ENCODE data around the gene PMM2. TPM values are rescaled to one million over a fixed set of nuclear protein-coding genes. Genes with fewer than 3 reads are reported as not detected.
"Not testable (repeated sequence)": the region's sequence is repeated elsewhere in the genome, so short reads cannot be mapped to it uniquely, and the experiment has no call there.

Gene PMM2
- total RNA-seq, 2 donors from 2014 or later: 24.2 to 46.2 TPM

- Mint-ChIP-seq H3K9me3 (no peaks in the 10 kb centered on the region), H3K36me3 (peaks cover 0 to 4% of the 10 kb centered on the region in 2 donors), H3K27ac (no peak overlapping the region)
- ATAC-seq: no peak
- no peak for DNase-seq (ENCODE audit: low spot score in 2 of 2)
Observed at GRCh38 chr16:8773537-8773936, 24.1 kb upstream of the PMM2 start.

- peaks cover 0 to 4% of the 10 kb centered on the region in 2 donors for H3K36me3 Mint-ChIP-seq
- no peak for ATAC-seq
- H3K9me3 Mint-ChIP-seq: no peaks in the 10 kb centered on the region
Observed at GRCh38 chr16:8774208-8774607, 23.4 kb upstream of the PMM2 start.

GRCh38 chr16:8775359-8775758, 22.3 kb upstream of the PMM2 start:
- DNase-seq (ENCODE audit: low spot score in 2 of 2): no peak
- ATAC-seq: no peak
- no peak overlapping the region for H3K27ac Mint-ChIP-seq
- H3K36me3 Mint-ChIP-seq: peaks cover 0 to 4% of the 10 kb centered on the region in 2 donors
- no peaks in the 10 kb centered on the region for H3K9me3 Mint-ChIP-seq

More at GRCh38 chr16:8774208-8774607, 23.4 kb upstream of the PMM2 start:
- no peak for DNase-seq (ENCODE audit: low spot score in 2 of 2)
- no peak overlapping the region for H3K27ac Mint-ChIP-seq

- no peaks in the 10 kb centered on the region for H3K9me3 Mint-ChIP-seq
- no peak overlapping the region for H3K27ac Mint-ChIP-seq
- H3K36me3 Mint-ChIP-seq: peaks cover 0 to 4% of the 10 kb centered on the region in 2 donors
- no peak for ATAC-seq
- no peak for DNase-seq (ENCODE audit: low spot score in 2 of 2)
Observed at GRCh38 chr16:8776129-8776584, 21.5 kb upstream of the PMM2 start.

GRCh38 chr16:8777217-8777616, 20.4 kb upstream of the PMM2 start:
- H3K9me3 Mint-ChIP-seq: no peaks in the 10 kb centered on the region
- peaks cover 0 to 4% of the 10 kb centered on the region in 2 donors for H3K36me3 Mint-ChIP-seq
- no peak for ATAC-seq
- no peak for DNase-seq (ENCODE audit: low spot score in 2 of 2)
- H3K27ac Mint-ChIP-seq: no peak overlapping the region

GRCh38 chr16:8781797-8782196, 15.8 kb upstream of the PMM2 start:
- ATAC-seq (no peak), DNase-seq (ENCODE audit: low spot score in 2 of 2) (no peak)
- Mint-ChIP-seq H3K9me3 (no peaks in the 10 kb centered on the region), H3K36me3 (peaks cover 0 to 4% of the 10 kb centered on the region in 2 donors), H3K27ac (peak overlapping the region in 1 of 2 donors; percentile 85)

GRCh38 chr16:8782673-8783072, 15.0 kb upstream of the PMM2 start:
- Mint-ChIP-seq H3K9me3 (no peaks in the 10 kb centered on the region), H3K27ac (peak overlapping the region in 1 of 2 donors; percentile 85), H3K36me3 (no peaks in the 10 kb centered on the region)
- ATAC-seq: no peak
- DNase-seq (ENCODE audit: low spot score in 2 of 2): no peak

- H3K9me3 Mint-ChIP-seq: no peaks in the 10 kb centered on the region
- H3K27ac Mint-ChIP-seq: peak overlapping the region in 1 of 2 donors; percentile 74
- no peak for DNase-seq (ENCODE audit: low spot score in 2 of 2)
- no peaks in the 10 kb centered on the region for H3K36me3 Mint-ChIP-seq
- ATAC-seq: no peak
Observed at GRCh38 chr16:8785408-8785807, 12.2 kb upstream of the PMM2 start.

- not testable (repeated sequence) for H3K27ac Mint-ChIP-seq; H3K9me3 Mint-ChIP-seq; H3K36me3 Mint-ChIP-seq; ATAC-seq; DNase-seq (ENCODE audit: low spot score in 2 of 2)
Observed at GRCh38 chr16:8786316-8786715, 11.3 kb upstream of the PMM2 start.

GRCh38 chr16:8788578-8789172, 9.0 kb upstream of the PMM2 start:
- DNase-seq (ENCODE audit: low spot score in 2 of 2): no peak
- H3K27ac Mint-ChIP-seq: no peak overlapping the region
- H3K36me3 Mint-ChIP-seq: no peaks in the 10 kb centered on the region
- no peaks in the 10 kb centered on the region for H3K9me3 Mint-ChIP-seq
- ATAC-seq: no peak

- peak overlapping the region in 1 of 2 donors; percentile 99 for H3K27ac Mint-ChIP-seq
- DNase-seq (ENCODE audit: low spot score in 2 of 2) (no peak), ATAC-seq (no peak)
- H3K9me3 Mint-ChIP-seq: no peaks in the 10 kb centered on the region
- peaks cover 17 to 19% of the 10 kb centered on the region in 2 donors for H3K36me3 Mint-ChIP-seq
Observed at GRCh38 chr16:8795091-8795490, 2.5 kb upstream of the PMM2 start.

- peak overlapping the region in 1 of 2 donors; percentile 99 for H3K27ac Mint-ChIP-seq
Observed at GRCh38 chr16:8795818-8796217, 1.8 kb upstream of the PMM2 start.

GRCh38 chr16:8796469-8797363, 923 bp upstream of the PMM2 start:
- DNase-seq (ENCODE audit: low spot score in 2 of 2): no peak
- peaks cover 17 to 23% of the 10 kb centered on the region in 2 donors for H3K36me3 Mint-ChIP-seq
- H3K27ac Mint-ChIP-seq: peak overlapping the region; percentile 93 to 99
- ATAC-seq: peak in 1 of 2 donors; percentile 0
- H3K9me3 Mint-ChIP-seq: no peaks in the 10 kb centered on the region

More at GRCh38 chr16:8795818-8796217, 1.8 kb upstream of the PMM2 start:
- H3K36me3 Mint-ChIP-seq: peaks cover 17 to 19% of the 10 kb centered on the region in 2 donors
- ATAC-seq: no peak
- DNase-seq (ENCODE audit: low spot score in 2 of 2): no peak
- H3K9me3 Mint-ChIP-seq: no peaks in the 10 kb centered on the region

GRCh38 chr16:8798174-8798527, 512 bp downstream of the PMM2 start:
- no peak for DNase-seq (ENCODE audit: low spot score in 2 of 2)
- no peaks in the 10 kb centered on the region for H3K9me3 Mint-ChIP-seq
- peaks cover 26 to 38% of the 10 kb centered on the region in 2 donors for H3K36me3 Mint-ChIP-seq
- H3K27ac Mint-ChIP-seq: peak overlapping the region; percentile 93 to 99
- ATAC-seq: peak; percentile 23 to 49

- ATAC-seq: no peak
- Mint-ChIP-seq H3K9me3 (no peaks in the 10 kb centered on the region), H3K36me3 (peaks cover 30 to 41% of the 10 kb centered on the region in 2 donors), H3K27ac (peak overlapping the region; percentile 93 to 99)
- no peak for DNase-seq (ENCODE audit: low spot score in 2 of 2)
Observed at GRCh38 chr16:8798535-8799157, 1.0 kb downstream of the PMM2 start.

- no peak overlapping the region for H3K27ac Mint-ChIP-seq
- ATAC-seq: no peak
- peaks cover 32 to 54% of the 10 kb centered on the region in 2 donors for H3K36me3 Mint-ChIP-seq
- DNase-seq (ENCODE audit: low spot score in 2 of 2): no peak
- no peaks in the 10 kb centered on the region for H3K9me3 Mint-ChIP-seq
Observed at GRCh38 chr16:8801701-8802100, 4.1 kb downstream of the PMM2 start.

- not testable (repeated sequence) for DNase-seq (ENCODE audit: low spot score in 2 of 2); ATAC-seq; H3K27ac Mint-ChIP-seq; H3K9me3 Mint-ChIP-seq
- H3K36me3 Mint-ChIP-seq: peaks cover 21 to 50% of the 10 kb centered on the region in 2 donors
Observed at GRCh38 chr16:8803733-8804132, 6.1 kb downstream of the PMM2 start.
